ENCODE data around the gene SEL1L2. TPM values are rescaled to one million over a fixed set of nuclear protein-coding genes. Genes with fewer than 3 reads are reported as not detected.

Gene SEL1L2
- not detected in 5 replicates for total RNA-seq (2022; extraction: Qiagen RNA extraction; ENCODE audit: low read depth)

GRCh38 chr20:13990465-13990864, at the start of gene SEL1L2:
SEL1L2 (minus strand) TSS chr20:13990614; CDS start chr20:13990534, 80 bp downstream.

GRCh38 chr20:13995086-13995665, 4.8 kb upstream of the SEL1L2 start, which contains the start of gene MACROD2:
MACROD2 (plus strand) TSS chr20:13995516.

Other genes with a start within 250 kb of the SEL1L2 start
- gene ESF1, start 205.7 kb downstream of the SEL1L2 start, total RNA-seq (2022; extraction: Qiagen RNA extraction; ENCODE audit: low read depth) = 20.0 to 34.5 TPM (median 24.7 TPM) in 5 replicates
- gene NDUFAF5, start 205.6 kb downstream of the SEL1L2 start, total RNA-seq (2022; extraction: Qiagen RNA extraction; ENCODE audit: low read depth) = 30.8 to 40.1 TPM (median 32.6 TPM) in 5 replicates
- gene MACROD2, start 4.9 kb upstream of the SEL1L2 start, total RNA-seq (2022; extraction: Qiagen RNA extraction; ENCODE audit: low read depth) = 0.26 to 1.4 TPM (median 0.74 TPM) in 5 replicates